Loucy (cell line): ENCODE measurements around the gene CRYBA2.

Source experiments
- CTCF ChIP-seq: fragments of 200-600 bp; sonication (generic); conservative IDR thresholded peaks from 2 replicates; pipeline ENCODE4 v1.5.1; 2014; ENCODE audit warnings: mild to moderate bottlenecking, antibody characterized with exemption, low read length
- EZH2phosphoT487 ChIP-seq: fragments of 200-600 bp; IDR thresholded peaks from 2 replicates; pipeline ENCODE4 v1.6.1; 2018; ENCODE audit warnings: antibody characterized with exemption, mild to moderate bottlenecking, moderate library complexity, borderline replicate concordance

GRCh38 chr2:218979846-218980734 lies 13.1 kb downstream of the CRYBA2 start:
- peak; percentile 98 for TF ChIP-seq CTCF
- no peak for TF ChIP-seq EZH2phosphoT487
